GM12892 (cell line): ENCODE measurements around the gene NRSN2.

Experiments
- POLR2A ChIP-seq: IDR thresholded peaks from 2 replicates; pipeline ENCODE4 v1.6.1; 2011; ENCODE audit warnings: low read depth, low read length, control low read depth
- TAF1 ChIP-seq: IDR thresholded peaks from 2 replicates; pipeline ENCODE4 v1.6.1; 2011; ENCODE audit warnings: low read depth, mild to moderate bottlenecking, control low read depth, low read length, borderline replicate concordance

DNA sequence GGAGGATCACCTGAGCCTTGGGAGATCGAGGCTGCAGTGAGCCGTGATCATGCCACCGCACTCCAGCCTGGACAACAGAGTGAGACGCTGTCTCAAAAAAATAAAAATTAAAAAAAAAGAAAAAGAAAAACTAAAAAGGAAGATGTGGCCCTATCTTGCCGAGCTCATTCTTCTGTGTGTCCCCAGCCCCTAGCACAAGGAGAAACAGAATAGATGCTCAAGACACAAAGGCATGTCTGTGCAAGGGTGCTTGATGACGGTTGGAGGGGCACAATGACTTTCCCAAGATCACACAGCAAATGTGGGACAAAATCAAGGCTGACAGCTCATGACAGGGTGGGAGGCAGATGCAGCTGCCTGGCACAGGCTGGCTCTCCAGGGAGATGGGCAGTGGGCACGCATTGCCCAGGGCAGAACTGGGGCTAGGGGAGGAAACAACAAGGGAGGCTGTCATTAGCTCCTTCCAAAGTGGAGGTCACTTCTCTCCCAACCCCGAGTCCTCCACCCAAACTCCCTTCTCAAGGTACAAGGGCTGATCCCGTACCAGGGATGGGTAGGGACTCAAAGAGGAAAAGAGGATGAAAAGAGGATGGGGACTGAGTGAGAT, 775 bp upstream of the NRSN2 start:
- TF ChIP-seq TAF1 (no peak), POLR2A (no peak)
